Measurements from ENCODE around the gene DYNC1I1.
"Not testable (repeated sequence)": the region's sequence is repeated elsewhere in the genome, so short reads cannot be mapped to it uniquely, and the experiment has no call there.

Gene DYNC1I1

DNA sequence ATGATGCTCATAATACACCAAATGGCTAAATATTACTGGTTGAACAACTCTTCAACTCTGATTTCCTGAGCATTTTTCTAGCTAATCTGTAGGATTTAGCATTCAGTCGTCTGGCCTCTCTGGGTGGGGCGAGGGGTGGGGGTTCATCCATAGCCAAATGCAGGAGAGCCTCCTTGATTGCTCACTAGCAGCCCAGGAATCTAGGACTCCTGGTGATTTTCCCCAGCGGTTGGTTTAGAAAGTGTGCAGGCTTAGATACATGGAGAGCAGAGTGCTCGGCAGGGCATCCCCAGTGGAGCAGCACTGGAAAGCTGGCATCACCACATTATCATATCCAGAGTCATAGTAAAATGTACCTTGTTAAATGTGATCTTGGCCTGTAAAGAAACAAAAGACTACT lies 136.1 kb downstream of the DYNC1I1 start:
- DNase-seq (ENCODE audit: low read depth in 2 of 2) = no peak

DNA sequence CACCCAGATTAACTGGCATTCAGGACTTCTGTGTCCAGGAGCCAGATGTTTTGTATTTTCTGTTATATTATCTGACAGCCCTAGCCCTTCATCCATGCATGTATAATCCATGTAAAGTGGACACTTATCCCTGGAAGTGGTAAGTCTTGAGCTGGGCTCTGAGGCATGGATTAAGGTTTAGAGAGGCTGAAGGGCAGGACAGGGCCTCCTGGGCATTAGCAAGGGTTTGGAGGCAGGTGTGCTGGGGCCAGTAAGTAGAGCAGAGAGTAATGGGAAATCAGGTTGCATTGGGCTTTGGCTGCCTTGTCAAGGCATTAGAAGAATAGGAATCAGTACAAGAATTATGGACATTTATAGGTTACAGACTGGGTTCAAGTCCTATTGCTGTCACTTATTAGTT lies 138.0 kb downstream of the DYNC1I1 start:
- no peak for DNase-seq (ENCODE audit: low read depth in 2 of 2)

DNA sequence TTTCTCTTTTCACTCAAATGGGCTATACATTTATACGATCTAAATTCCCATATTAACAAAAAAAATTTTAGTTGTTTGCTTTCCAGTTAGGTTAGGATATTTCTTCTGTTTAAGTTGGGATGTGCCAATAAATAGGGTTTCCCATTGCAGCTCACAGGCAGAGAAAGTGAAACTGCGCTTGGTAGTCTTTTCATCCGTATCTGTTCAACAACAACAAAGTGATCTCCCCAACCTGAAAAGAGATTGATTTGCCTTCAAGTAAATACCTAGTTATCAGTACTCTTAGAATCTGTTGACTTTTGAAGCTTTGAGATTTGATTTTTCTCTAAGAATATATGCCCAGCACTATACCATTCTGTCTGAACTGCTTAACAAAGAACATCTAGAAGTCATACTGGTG lies 143.4 kb downstream of the DYNC1I1 start:
- no peak for DNase-seq (ENCODE audit: low read depth in 2 of 2)

DNA sequence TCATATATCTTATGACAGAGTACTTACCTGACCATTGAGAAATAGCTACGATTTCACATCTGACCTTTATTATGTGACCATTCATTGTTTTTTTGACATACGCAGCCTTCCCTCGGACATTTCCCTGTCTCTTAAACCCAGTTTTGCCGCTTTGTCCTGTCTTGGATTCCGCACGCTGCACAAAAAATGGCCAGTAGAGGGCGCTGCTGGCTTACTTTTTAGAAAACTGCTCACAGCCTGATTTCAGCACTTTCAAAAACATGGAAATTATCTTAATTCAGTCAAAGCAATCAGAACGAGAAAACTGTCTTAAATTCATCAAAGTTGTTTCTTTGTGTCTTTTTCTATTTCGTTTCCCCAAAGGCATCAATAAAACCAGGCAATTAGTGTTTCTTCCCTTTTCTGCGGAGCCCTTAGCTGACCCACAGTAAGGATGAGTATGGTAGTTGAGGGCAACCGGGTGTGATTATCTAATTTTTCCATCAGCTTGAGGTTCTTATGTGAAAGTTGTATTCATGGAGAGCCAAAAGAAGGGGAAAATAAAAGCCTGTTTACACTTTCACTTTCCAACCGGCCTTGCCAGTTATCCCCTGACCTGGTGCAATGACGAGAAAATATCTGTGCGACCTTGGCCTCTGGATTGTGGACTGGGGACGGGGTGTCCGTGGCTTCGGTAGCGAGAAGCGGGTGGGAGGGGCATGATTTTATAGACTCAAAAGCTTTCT lies 144.4 kb downstream of the DYNC1I1 start:
- DNase-seq (ENCODE audit: low read depth in 2 of 2) = peak; percentile 59 to 77

DNA sequence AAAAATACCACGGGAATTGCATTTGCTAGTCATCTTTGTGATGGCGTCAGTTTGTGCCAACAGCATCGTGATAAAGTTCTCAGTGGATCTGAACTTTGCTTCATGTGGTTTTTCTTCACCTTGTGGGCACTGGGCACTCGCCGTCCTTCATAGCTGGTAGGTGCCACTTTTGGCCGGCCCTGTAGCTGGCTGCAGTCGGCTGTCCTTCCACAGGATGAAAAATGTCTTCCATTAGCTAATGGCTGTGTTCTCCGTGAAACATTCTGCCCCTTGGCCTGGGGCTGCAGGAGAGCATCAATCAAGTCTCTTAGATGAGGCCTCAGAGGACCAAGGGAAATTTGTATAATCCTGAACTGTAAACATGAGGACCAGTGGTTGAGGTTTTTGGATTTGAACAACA lies 145.3 kb downstream of the DYNC1I1 start:
- no peak for DNase-seq (ENCODE audit: low read depth in 2 of 2)

DNA sequence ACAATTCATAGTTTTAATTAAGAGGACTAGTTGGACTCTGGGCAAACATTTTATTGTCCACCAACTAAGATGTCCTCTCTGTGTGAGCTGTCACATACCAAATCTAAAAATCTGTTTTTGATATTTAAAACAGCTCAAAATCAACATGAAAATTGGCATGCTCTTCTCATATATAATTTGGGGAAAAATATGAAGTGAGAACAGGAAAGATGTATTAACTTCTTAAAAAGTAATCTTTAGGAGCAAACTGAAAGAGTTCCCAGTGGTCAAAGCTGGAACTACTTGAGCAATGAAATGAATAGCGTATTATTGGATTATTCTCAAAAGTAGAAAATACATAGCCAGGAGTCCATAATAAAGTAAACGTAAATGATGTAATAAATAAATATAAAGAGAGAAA lies 147.2 kb downstream of the DYNC1I1 start:
- DNase-seq (ENCODE audit: low read depth in 2 of 2) = no peak

DNA sequence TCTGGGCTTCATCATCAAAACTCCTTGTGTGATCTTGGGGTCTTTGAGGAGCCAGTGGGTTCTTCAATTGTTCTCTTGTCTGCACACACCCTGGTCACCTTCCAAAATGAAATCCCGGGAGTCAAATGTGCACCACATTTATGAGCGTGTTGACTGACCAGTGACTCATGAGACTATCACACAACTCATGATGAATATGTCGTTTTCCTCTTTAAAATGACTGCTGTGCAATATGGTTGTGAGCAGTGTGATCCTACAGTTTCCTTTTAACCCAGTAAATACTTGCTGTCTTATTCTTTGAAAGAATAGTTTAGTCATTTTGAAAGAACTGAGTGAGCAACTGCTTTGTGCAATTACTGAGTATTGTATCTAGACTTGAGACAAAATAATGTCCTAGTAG lies 149.2 kb downstream of the DYNC1I1 start:
- no peak for DNase-seq (ENCODE audit: low read depth in 2 of 2)

DNA sequence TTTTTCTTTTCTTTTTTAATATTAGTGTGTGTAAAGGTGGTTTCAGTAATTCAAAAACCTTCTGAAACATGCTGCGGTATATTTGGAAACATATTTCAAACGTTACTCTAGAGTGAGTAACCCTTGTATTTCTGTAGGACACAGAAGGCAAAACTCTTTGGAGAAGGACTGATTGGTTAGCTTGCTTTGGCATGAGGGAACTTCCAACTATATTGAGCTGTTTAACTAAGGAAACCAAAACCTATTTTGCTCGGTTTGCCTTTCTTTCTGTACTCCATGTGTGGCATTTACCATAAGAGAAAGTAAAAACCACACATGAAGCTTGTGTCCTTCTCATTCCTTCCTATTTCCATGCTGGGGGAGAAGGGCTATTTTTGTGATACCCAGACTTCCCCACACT lies 149.8 kb downstream of the DYNC1I1 start:
- DNase-seq (ENCODE audit: low read depth in 2 of 2) = no peak

DNA sequence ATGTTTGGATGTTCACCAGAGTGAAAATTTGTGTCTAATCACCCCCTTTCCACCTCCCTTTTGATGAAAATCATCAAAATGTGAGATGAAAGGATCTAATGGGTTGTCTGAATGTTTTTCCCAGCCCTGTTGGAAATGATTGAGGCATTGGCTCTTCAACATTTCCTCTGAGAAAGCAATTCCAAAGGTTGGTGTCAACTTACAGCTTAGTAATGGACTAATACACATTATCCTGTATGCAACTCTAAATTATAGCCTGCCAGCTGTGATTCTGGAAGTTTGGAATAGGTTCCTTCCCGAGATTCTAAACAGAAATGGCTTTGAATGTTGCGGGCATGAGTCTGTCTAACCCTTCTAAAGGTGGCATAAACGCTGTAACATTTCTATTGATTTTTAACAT lies 152.9 kb downstream of the DYNC1I1 start:
- no peak for DNase-seq (ENCODE audit: low read depth in 2 of 2)

DNA sequence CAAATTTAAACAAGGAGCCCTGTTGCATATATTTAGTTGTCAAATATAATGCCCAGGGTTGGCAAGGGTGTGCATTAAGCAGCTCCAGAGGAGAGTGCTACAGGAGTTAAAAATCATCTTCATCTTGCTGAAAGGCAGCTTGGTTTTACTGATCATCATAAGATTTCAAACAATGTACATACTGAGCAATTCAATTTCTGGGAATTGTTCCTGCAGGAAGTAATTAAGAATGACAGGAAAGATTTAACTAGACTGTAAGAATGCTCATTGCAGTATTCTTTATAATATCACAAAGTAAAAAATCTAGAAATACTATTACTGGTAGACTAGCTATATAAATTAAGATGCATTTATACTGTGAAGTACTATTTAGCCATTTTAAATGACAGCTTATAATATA lies 153.6 kb downstream of the DYNC1I1 start:
- DNase-seq (ENCODE audit: low read depth in 2 of 2) = no peak

DNA sequence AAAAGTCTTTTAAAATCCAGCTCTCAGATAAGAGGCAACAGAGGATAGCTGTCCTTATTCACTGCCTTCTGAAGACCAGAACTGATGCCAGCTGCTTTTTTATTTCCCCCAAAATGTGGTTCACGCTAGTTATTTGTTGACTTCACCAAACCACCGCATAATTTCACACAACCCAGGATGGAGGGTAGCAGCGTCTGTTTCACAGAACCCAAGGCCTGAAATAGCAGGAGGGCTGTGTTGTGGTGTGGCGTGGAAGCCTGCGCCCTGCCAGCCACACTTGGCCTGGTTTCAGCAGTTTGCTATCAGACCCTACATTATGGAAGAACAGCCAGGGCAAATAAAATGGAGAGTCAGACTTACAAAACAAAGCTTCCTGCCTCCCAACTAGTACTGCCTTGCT lies 155.4 kb downstream of the DYNC1I1 start:
- DNase-seq (ENCODE audit: low read depth in 2 of 2) = no peak

DNA sequence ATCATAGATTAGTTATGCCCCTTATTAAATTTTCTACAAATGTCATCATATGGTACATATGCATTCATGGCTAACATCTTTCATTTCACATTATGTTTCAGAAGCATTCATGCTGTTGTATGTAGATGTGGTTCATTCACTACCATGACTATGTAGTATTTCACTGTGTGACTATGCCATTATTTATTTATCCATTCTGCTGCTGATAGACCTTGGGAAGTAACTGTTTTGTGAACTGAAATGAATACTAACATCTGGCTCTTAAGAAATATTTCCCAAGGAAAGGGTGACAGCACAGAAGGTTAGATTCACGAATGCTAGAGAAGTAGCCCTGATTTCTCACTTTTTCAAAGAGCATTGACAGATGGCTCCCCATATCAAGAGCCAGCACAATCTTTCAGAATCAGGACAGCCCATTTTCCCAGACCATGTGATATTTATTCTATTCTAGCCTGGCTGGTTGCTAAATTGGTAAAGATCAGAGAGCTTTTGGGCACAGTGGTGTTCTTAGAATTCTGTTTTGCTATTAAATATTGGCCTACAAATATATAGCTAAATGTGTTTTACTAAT lies 157.4 kb downstream of the DYNC1I1 start:
- no peak for DNase-seq (ENCODE audit: low read depth in 2 of 2)

DNA sequence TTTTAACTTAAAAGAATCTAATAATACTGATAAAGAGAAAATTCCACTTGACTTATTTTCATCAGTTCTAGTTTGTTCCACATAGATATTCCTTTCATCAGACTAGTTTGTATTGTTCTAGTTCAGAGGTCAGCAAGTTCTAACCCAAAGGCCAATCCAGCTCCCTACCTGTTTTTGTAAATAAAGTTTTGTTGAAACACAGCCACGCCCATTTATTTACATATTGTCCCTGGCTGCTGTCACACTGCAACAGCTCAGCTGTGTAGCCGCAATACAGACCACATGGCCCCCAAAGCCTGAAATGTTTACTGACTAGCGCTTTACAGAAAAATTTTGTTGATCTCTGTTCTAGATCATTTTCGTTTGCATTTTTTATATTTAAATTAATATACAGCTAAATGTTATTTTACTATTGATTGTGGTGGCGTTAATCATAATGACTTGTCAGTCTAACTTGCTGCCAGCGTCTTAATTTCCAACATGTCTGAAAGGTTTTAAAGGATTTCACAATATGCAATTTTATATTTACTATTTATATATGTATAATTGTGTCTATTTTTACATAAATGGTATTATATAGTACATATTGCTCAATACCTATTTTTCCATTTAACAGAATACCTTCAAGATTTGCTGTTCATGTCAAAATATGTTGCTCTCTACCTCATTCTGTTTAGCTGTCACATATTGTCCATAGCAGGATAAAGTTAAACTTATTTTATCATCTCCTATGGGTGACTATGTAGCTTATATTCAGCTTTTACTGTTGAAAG lies 159.3 kb downstream of the DYNC1I1 start:
- DNase-seq (ENCODE audit: low read depth in 2 of 2) = no peak

DNA sequence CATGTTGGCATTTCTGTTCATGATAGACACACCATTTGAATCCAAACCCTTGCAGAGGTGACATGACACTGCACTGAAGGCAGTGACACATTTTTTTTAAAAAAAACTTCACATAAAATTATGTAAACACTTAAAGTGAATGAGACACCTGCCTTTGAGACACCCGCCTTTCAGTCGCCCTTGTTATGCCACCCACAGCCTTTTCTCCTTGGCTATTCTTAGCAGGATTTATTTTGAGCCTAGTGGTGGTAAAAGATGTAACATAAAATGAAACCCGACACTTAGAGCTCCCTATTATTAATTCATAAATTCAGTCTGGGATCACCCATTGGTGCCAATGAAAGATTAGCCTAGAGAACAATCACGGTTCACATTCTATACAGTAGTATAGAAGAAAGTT lies 161.3 kb downstream of the DYNC1I1 start:
- DNase-seq (ENCODE audit: low read depth in 2 of 2) = no peak

DNA sequence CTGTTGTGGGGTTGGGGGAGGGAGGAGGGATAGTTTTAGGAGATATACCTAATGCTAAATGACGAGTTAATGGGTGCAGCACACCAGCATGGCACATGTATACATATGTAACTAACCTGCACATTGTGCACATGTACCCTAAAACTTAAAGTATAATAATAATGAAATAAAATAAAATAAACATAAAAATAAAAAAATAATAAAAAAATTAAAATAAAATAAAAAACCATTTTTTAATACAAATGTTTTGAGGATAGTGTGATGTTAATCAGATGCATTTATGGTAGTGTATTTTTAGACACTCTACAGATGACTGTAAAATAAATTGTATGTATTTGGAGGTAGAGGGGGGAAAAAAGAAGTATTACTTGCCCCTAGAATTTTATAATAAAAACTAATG lies 172.5 kb downstream of the DYNC1I1 start:
- DNase-seq (ENCODE audit: low read depth in 2 of 2) = not testable (repeated sequence)

DNA sequence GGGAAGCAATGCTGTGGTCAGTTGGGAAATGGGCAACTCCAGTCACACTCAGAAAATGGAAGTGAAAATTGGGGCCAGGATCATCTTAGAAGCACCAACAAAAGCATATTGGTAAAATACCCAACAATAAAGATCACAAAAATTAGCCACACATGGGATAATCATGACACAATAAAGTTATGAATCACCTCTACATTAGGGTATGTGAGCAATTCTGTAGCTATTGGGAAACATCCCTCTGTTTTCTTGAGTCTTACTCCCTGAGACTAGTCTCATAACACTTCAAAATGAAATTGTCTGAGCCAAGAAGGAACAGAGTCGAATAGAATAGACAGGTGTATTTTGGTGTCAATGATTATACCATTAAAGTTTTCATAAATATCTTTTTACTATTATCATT lies 178.3 kb downstream of the DYNC1I1 start:
- DNase-seq (ENCODE audit: low read depth in 2 of 2) = no peak

DNA sequence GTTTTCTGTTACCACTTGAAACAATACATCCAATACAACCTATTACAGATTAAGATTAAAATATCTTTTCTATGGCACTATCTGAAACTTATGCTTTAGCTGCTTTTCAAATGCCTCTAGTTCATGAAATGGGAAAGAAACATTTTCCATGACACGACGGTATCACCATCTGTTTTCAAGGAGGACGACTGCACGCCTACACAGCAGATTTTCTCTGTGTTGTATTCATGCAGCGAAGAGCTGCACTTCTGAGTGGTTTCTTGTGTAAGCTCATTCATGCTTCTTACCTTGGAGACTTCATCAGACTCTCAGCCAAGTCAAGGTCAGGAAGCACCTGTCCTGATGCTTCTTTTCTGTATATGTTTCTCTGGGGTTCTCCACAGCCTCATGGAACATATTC lies 179.2 kb downstream of the DYNC1I1 start:
- DNase-seq (ENCODE audit: low read depth in 2 of 2) = no peak

DNA sequence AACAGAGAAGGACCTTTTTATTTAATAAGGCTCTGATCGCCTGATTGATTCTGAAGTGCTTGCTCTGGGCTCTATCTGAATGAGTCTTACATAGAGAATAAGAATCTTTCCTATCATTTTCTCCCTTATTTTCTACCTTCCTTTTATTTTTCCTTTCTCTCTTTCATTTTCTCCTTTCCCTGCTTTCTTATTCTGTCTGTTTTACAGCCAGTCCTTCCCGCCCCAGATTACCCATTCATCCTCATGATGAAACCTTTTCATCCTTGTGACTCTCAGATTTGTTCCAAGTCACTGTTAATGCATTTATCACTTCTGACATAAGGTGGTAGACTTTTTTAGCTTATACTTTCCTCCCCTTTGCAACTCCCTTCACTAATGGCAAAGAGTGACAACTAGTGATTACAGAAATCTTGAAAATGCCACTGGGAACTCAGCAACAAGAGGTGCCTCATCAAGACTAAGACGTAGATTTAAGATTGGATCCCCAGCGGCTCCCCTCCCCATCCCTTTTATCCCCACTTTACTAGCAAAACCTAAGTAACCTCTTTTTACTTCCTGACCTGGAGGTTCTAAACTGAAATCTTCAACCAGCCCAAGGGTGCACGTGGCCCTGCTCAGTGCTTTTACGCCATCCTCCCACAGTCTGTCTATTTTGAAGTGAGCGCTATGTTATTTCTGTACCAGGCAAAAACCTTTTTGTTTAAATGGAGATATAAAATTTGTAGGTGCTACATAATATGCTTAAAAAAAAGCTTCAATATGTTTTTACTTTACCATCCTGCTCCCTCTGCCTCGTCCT lies 179.8 kb downstream of the DYNC1I1 start:
- no peak for DNase-seq (ENCODE audit: low read depth in 2 of 2)

DNA sequence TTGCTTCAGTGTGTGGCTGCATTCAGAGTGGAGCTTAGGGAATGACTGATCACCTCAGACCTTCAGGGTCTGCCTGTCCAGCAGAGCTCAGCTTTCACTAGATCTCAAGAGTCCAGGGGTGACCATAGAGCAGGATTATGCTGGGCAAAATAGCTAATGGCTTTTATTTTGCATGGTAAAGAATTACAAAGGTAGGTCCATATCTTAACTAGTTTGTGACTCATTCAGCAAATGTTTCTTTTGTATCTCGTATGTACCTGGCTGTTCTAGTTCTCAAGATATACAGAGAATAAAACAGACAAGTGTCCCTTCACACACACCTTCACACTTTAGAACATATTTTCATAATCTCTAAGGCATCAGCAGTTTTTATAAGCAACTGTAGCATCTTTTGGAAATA lies 180.5 kb downstream of the DYNC1I1 start:
- DNase-seq (ENCODE audit: low read depth in 2 of 2) = no peak

DNA sequence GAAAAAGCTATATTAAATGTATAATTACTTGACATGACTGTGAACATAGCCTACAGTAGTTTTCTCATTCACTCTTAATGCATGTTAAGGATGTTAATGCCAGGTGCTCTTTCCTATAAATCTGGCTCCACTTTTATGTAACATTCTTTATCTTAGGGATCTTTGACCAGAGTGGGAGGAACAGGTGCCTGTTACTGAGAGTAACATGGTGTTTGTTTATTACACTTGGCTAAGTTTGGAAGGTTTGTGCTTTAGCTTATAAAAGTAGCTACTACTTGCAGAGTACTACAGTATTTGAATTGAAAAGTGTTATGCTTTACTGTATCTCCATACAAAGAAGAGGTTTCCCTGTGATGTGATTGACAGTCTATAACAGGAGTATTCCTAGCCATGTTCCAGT lies 183.4 kb downstream of the DYNC1I1 start:
- no peak for DNase-seq (ENCODE audit: low read depth in 2 of 2)

DNA sequence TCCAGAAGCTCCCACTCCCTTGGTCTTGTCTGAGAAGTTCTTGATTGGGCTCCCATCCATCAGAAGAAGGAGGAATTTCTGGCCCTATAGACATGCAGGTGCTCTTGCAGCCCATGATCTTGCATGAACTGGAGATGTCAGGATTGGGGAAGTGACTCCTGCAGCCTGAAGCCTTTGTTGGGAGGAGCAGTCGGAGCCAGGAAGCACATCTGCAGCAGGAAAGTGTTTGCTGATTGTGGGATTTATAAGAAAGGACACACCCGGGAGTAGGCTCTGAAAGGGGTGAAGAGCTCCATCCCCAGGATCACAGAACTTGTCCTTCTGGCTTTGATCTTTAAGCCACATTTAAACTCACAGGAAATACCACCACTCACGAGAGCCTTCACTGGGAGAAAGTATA lies 185.2 kb downstream of the DYNC1I1 start:
- no peak for DNase-seq (ENCODE audit: low read depth in 2 of 2)

DNA sequence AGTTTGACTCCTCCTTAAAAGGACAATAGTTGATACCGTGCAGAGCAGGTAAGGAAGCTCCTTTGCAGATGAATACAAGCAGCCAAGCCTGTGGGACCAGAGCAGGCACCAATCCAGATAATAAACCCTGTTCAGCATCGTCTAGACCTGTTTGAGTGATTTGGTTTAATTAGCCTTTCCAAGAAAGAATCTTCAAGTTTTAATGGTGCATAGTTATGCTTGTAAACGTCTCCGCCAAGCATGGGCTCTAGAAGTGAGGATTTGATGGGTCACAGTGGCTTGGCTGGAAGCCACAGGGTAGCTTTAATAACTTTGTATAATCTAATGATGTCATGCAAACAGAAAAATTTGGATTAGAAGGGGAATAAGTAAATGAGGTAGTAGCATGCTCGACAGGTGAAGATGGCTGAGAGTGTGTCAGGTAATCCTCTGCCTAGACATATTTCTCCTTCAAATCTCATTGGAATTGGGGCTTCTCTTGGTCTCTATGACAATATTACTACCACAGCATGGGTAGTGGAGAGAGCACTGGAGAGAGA lies 188.4 kb downstream of the DYNC1I1 start:
- DNase-seq (ENCODE audit: low read depth in 2 of 2) = no peak

Measured in stimulated activated CD4-positive, alpha-beta T cell treated with anti-CD3 and anti-CD28 coated beads, Interleukin-12 subunit alpha, Interleukin-12 subunit beta, amount 100 ng/mL, for 24 hours (primary cell).